CD4-positive, alpha-beta T cell treated with Interleukin-17A for 4 hours (primary cell): ENCODE measurements around the gene WBP1.
"Not testable (repeated sequence)": the region's sequence is repeated elsewhere in the genome, so short reads cannot be mapped to it uniquely, and the experiment has no call there.

Source experiments
- DNase-seq: peaks from one replicate; pipeline ENCODE4 v3.0.0-alpha.2; 2020; ENCODE audit warnings: mixed read lengths

The WBP1 gene

DNA sequence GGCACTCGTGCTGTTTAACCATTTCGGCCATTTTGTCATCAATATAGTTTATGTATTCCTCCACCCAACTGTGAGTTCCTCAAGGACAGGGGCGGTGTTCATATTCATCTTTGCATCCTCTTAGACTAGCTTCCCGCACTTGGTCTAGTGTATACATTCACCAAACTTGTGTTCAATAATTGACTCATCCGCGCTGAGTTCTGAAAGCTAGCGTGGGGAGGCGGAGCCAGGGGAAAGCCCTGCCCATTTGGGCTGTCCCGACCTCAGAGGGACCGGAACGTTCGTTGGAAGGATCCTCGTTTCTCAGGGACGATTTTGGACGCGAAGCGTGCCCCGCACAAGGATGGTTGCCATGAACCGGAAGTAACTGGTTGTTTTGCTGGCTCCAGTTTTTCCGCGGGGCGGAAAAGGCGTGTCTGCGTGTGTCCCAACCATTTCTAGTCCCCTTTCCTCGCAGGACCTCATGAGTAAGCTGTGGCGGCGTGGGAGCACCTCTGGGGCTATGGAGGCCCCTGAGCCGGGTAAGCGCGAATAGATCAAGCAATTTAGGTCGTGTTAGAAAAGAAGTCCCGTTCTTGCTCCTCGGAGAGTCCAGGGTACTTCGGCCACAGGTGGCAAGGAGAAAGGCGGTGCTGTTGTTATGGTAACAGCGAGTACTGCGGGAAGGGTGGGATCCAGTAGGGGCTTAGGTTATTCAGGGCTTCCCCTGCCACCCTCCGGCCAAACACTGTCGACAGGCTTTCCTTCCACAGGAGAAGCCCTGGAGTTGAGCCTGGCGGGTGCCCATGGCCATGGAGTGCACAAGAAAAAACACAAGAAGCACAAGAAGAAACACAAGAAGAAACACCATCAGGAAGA lies 3.4 kb upstream of the WBP1 start, which contains the start of gene INO80B:
TSS of gene INO80B (plus strand) at position 434 of the 858 bp plus-strand sequence. CDS start at position 464, 30 bp downstream.
- DNase-seq, result peak; percentile 98

DNA sequence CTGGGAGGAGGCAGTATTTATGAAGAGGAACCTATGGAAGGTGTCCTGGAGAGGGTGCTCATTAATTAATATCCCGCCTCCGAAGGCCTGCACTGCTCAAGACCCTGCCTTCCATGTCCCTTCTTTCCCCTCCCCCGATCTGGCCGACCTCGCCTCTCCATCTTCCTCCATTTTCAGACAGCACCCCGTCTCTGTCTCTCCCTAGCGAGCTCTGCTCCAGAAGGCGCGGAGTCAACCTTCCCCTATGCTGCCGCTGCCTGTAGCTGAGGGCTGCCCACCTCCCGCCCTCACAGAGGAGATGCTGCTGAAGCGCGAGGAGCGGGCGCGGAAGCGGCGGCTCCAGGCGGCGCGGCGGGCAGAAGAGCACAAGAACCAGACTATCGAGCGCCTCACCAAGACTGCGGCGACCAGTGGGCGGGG lies 1.1 kb upstream of the WBP1 start:
- DNase-seq, result no peak

DNA sequence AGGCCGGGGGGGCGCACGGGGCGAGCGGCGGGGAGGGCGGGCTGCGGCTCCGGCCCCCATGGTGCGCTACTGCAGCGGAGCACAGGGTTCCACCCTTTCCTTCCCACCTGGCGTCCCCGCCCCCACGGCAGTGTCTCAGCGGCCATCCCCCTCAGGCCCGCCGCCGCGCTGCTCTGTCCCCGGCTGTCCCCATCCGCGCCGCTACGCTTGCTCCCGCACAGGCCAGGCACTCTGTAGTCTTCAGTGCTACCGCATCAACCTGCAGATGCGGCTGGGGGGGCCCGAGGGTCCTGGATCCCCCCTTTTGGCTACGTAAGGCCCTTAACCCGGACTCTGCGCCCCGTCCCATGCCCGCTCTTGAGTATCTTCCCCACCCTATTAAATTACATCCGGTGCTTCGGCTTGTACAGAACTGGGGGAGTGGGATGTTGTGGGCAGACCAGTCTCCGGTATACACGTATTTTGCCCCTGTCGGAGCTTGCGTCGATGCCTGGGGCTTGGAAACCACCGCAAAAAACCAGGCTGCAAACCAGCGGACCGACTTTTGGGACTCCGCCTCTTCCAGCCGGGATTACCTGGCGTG lies 598 bp upstream of the WBP1 start:
- DNase-seq, result peak; percentile 89

GRCh38 chr2:74458938-74459363 lies 713 bp downstream of the WBP1 start:
- no peak for DNase-seq

GRCh38 chr2:74459503-74460118 lies 1.4 kb downstream of the WBP1 start:
- DNase-seq, result not testable (repeated sequence)

GRCh38 chr2:74460187-74460586 lies 1.9 kb downstream of the WBP1 start:
- not testable (repeated sequence) for DNase-seq

- no peak for DNase-seq
Measured at GRCh38 chr2:74461187-74462053, 3.2 kb downstream of the WBP1 start.

GRCh38 chr2:74462054-74462785 lies 4.0 kb downstream of the WBP1 start:
- DNase-seq, result no peak

DNA sequence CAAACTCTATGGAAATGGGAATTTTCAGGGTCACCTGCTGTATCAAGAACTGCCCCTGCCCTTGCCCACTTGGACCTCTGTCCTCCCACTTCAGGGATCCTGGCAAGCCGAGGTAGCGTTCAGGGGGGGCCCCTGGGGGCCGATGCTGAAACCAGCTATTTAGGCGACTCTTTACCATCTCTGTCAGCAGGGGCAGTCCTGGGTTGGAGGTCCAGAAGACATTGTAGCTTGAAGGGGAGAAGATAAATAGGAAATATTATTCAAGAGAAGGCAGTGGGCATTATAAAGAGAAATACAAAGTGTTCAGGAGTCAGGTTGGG lies 4.5 kb downstream of the WBP1 start:
- DNase-seq, result no peak

DNA sequence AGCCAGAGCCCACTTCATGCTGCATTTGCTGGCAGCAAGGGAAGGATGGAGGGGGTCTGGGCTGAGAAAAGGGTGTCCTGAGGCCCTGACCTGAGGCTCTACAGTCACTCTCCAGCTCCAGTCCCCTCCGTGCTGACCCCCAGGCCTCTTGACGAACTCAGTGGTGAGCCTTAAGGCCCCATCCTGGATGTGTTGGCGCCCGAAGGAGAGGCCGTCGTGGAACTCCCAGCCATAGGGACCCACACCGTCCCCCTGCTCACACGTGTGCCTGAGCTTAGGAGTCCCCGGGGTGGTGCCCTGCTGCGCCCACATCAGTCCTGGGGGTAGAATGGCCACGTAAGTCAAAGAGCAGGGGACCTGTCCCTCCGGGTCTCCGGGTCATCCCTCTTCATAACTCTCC lies 6.2 kb downstream of the WBP1 start:
- no peak for DNase-seq

GRCh38 chr2:74470742-74471141 lies 12.5 kb downstream of the WBP1 start:
- DNase-seq, result not testable (repeated sequence)

DNA sequence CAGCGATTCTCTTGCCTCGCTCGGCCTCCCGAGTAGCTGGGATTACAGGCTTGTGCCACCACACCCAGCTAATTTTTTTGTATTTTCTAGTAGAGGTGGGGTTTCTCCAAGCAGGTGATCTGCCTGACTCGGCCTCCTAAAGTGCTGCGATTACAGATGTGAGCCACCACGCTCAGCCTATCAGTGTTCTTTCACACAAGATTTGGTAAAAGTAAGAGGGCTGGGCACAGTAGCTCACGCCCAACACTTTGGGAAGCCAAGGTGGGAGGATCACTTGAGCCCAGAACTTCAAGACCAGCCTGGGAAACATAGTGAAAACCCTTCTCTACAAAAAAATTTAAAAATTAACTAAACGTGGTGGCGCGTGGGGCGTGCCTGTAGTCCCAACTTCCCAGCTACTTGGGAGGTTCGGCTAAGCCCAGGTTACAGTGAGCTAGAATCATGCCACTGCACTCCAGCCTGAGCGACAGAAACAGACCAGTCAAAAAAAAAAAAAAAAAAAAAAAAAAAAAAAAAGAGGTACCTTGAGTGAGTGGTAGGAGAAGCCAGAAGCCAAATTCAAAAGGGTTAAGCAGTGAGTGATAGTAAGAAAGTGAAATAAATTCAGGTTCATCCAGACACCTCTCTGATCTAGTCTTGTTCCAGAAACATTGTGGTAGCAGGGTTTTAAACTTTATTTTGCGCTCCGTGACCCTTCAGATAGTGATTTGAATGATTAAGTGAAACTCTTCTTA lies 13.3 kb downstream of the WBP1 start:
- DNase-seq, result no peak

DNA sequence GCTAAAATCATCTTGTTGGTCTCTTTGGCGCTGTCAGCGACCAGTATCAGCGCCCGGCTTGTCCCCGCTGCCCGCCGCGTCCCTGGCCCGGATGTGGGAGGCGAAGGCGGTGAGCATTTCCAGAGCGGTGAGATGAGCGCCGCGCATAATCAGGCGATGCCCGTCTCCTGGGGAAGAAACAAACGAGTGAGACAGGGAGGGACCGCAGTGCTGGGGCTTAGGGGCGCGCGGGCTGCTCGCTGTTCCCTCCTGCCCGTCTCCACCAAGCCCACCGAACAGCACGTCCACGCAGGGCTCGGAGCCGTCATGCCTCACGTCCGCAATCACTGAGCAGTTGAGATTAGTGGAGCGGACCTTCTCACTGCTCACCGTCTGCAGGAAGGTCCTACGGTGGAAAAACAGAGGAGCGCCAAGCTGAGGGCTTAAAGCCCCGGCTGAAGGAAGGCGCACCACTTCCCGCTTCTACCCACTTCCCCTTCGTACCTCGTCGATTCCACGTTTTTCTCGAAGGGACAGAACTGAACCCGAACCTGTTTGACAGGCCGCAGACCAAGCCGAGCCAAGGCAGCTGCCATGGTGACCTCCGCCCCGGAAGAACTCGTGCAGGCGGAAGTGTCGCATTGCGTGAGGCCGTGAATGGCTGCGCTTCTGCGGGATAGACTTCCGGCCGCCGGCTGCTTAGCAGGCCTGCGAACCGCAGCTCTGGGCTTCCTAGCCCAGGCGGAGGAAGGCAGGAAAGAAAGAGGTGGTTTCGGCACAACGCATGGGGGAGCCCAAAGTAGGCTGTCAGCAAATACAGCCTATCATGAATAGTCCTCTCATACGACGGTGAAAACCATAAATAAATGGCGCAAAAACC lies 14.1 kb downstream of the WBP1 start, which contains the start of gene MRPL53:
TSS of gene MRPL53 (minus strand) at position 595 of the 859 bp plus-strand sequence. CDS start at position 575, 20 bp downstream.
- DNase-seq, result peak; percentile 97

GRCh38 chr2:74472945-74473258 lies 14.7 kb downstream of the WBP1 start:
- DNase-seq, result no peak

GRCh38 chr2:74474481-74474880 lies 16.2 kb downstream of the WBP1 start:
- DNase-seq, result no peak

DNA sequence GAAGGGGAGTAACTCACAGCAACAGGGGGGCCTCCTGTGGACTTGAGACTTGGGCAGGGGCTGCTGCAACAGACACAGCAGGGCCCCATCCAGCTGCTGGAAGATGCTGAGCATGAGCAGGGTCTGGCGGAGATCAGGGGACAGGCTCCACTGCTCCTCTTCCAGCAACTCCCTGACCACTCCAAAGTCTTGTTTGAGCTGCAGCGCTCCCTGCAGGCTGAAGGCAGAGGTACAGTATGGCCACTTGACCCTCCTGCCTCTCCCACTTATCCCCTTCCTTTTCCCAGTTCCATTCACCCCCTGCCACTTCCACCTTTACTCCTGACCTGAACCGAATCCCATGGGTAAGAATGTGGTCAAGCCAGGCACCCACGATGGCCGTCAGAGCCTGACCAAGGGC lies 16.7 kb downstream of the WBP1 start:
- no peak for DNase-seq

- no peak for DNase-seq
Measured at GRCh38 chr2:74481431-74481830, 23.2 kb downstream of the WBP1 start.

DNA sequence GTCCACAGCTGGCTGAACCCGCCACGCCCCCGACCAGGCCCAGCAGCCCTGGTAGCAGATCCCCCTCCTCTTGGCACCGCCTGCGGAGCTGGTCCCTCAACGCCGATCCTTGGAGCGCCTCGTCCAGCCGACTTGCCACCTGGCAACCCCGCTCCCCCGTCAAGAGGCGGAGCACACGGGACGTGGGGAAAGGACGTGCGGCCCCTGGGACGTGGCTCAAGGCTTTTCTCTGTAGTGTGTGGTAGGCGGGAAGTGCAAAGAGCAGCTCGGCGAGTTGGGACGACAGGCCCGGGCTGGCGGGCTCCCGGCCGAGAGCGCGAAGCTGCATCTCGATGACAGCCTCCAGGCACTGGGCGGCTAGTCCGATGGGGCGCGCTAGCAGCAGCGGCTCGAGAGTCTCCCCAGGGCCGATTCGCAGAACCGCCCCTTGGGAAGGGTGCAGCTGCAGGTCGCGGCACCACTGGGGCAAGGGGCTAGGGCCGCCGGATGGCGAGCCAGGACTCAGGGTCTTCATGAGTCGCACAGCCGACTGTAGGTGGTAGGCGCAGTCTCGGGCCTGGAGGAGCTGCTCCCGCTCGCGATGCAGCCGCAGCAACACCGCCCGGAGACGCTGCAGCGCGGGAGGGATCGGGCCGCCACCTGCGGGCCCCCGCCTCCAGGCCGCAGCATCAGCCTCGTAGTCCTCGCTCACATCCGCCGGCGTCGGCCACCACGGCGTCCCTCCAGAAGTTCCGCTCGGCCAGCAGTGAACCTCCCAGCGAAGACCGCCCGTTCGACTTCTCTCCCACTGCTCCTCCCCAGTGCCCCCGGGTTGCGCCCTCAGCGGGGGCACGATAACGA lies 23.9 kb downstream of the WBP1 start:
- peak; percentile 60 for DNase-seq
